Cerebellar cortex (tissue), 1 donor: Measurements from ENCODE around the gene KRTCAP2.

Experiments
- DNase-seq: peaks from one replicate; pipeline ENCODE4 v3.0.0-alpha.2; 2015; ENCODE audit warnings: low spot score

The KRTCAP2 gene

GRCh38 chr1:155133799-155134281, 39.3 kb downstream of the KRTCAP2 start:
- DNase-seq, result no peak

DNA sequence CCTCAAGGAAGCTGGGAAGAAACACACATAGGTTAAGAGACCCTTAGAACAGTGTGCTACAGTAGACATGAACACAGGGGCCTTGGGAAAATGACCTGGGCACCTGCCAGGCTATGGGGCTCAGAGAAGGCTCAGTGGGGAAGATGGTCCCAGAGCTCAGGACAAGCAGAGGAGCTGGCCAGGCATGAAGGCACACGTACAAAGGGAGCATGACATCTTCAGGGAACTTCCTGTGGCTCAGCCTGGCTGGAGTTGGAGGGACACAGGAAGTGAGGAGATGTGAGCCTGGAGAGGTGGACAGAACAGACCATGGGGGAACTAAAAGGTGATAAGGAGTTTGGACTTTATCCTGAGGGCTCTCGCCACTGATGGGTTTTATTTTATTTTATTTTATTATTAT, 41.2 kb downstream of the KRTCAP2 start:
- no peak for DNase-seq

DNA sequence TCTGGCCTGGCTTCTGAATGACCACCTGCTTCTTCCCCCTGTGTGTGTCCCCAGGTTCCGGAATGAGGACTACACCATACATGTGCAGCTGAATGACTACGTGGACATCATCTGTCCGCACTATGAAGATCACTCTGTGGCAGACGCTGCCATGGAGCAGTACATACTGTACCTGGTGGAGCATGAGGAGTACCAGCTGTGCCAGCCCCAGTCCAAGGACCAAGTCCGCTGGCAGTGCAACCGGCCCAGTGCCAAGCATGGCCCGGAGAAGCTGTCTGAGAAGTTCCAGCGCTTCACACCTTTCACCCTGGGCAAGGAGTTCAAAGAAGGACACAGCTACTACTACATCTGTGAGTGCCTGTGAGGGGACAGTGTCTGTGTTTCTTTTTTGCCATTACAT, 41.8 kb downstream of the KRTCAP2 start:
- no peak for DNase-seq

DNA sequence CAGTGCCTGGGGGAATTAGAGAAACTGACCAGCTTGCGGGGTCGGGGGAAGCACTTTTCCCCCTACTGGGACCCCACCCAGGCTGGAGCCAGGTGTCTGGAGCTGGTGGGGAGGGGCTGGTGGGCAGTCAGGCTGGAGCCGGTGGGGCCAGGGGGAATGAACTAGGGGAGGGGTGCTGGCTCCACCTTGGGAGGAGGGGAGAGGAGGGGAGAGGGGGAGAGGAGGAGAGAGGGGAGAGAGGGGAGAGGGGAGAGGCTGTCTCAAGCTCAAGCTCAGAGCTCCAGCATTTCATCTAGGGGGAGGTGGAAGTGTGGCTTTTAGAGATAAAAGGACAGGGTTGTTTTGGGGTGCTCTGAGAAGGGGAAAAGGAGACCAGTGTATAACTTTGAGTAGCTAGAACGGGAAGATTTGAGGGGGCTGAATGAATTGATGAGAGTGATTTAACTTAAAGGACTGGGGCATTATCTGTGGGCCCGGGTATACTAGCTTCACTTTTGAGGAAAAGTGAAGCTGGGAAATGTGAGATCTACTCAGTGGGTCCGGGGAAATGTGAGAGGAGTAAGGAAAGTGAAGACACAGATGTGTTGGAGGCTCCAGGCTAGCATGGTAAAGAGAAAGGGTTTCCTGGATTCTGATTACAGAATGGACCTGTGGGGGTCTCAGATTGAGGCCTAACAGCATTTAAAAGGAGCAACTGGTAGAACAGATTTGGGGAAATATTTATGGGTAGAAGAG, 42.7 kb downstream of the KRTCAP2 start:
- no peak for DNase-seq

DNA sequence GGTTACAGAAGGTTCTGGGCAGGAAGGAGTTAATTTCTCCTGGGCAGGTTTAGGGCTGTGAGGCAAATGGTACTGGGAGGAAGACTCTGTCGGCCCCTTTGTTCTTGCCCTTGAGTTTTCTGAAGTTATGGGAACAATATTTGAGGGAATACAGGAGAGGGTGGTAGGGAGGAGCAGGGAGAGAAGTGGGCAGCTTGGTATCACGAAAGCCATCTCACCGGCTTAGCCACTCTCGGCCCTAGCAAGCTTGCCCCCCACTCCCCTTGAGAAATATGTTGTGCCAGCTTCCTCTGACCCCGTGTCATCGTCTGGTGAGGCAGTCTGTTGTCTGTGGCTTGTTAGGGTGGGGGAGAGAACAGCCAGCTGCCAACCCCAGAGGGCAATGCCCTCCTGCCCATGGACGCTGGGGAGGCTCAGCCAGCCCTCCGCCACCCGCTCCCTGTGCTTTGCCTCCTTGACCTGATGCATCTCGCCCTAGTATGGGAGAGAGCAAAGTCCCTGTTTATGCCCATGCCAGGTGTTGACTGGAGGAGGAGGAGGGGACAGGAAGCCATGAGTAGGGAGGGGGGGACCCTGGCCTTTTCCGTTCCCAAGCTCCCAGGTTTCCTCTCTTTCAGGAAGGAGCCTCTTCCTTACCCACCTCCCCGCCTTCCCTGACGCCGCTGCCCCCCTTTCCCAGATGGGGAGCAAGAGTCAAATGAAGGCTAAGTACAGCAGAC, 44.2 kb downstream of the KRTCAP2 start:
- DNase-seq, result peak; percentile 38

DNA sequence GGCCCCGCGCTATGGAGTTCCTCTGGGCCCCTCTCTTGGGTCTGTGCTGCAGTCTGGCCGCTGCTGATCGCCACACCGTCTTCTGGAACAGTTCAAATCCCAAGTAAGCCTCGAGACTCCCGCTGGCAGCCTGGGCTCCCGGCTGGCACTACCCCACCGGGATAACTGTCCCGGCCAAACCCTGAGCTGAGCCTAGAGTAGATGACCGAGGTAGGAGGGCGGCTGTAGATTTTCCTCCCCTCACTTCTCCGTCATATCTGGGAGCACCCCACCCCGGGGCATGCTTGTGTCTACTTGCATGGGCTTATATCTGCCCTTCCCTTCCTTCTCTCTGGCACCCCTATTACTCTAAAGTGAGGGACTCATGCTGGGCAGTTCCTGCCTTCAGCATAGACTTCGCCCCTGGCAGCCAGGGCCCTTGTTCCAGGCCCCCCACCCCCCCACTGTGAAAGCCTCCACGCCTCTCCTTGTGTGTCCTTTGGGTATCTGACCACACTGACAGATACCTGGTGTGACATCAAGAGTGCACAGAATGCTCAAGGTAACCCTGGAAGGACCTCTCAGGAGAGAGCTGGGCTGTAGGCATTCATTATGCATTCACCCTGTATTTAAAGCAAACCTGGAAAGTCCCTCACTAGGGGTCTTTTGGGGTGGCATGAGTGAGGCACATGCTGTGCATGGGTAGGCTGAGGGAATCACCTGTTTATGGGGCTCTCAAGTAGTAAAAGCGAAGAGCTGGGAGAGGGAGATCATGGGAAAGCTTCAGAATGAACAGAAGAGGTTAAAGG, 44.9 kb downstream of the KRTCAP2 start:
- DNase-seq, result no peak

DNA sequence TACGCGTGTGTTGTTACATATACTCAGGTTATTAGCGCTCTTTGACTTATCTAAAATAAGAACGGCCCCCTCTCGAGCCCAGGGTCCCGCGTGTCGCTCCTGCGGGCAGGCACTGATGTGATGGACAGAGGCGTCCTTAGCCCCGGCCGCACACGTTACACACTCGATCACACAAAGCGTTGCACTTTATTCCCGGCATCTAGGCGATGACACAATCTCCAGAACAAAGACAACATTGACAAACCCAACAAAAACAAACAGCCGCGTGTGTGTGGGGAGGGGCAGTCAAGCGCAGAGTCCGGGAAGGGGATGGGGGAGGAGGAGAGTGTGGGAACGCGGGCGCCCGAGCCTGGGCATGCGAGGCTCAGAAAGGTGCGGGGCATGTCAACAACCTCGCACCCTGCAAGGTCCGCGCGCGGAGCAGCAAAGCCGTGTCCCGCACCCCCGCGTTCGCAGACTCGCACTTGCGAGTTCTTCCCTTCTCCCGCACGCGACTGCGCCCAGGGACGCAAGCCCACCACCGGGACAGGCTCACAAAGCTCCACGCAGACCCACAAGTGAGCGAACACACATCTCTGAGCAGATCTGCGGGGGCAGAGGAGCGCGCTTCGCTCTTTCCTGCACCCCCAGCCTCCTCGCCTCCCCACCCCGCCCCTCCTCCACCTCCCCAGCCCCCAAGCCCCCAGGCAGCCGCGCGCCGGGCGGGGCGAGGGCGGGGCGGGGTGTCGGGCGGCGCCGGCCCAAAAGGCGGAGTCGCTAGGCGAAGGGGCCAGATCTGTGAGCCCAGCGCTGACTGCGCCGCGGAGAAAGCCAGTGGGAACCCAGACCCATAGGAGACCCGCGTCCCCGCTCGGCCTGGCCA, 45.8 kb downstream of the KRTCAP2 start, which contains the start of gene EFNA1:
TSS of gene EFNA1 (plus strand) at position 772 of the 862 bp plus-strand sequence. CDS start 102 bp downstream, outside the sequence.
- DNase-seq, result peak; percentile 64

- DNase-seq, result peak; percentile 56
Observed at GRCh38 chr1:155126556-155127104, 46.5 kb downstream of the KRTCAP2 start.

GRCh38 chr1:155125946-155126555, 47.1 kb downstream of the KRTCAP2 start:
- peak; percentile 66 for DNase-seq

GRCh38 chr1:155125511-155125945, 47.6 kb downstream of the KRTCAP2 start:
- DNase-seq, result peak; percentile 25

- no peak for DNase-seq
Observed at GRCh38 chr1:155124503-155125463, 48.3 kb downstream of the KRTCAP2 start.

DNA sequence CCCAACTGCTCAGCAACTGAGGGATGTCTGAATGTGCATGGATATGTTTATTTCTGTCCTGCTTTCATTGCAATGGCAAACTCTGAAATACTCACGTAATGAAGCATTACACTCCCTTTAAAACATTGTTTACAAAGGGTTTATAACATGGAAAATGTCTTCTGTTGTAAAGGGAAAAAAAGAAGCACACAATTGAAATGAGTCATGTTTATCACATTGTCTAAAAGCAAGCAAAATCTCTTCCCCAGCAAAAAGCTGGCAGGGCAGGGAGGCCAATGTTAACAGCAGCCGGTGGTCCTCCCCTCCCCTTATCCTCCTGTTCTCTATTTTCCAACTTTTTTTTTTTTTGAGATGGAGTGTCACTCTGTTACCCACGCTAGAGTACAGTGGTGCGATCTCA, 49.3 kb downstream of the KRTCAP2 start:
- DNase-seq, result no peak

- DNase-seq, result no peak
Observed at GRCh38 chr1:155122308-155122707, 50.8 kb downstream of the KRTCAP2 start.

DNA sequence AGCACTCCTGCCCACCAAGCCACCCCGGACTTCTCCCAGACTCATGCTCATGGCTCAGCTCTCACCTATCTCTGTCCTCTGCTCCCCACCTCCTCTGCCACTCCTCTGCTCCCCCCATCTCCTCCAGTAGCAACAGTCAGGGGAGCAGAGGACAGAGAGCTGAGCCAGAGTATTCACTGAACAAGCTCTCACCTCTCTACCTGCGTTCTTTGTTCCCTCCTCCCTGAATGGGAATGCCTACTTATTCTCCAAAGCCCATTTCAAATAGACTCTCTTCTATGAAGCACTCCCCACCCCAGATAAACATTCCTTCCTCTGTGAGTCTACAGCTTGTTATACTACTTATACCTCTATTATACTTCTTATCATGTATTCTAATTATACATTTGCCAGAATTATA, 51.9 kb downstream of the KRTCAP2 start:
- no peak for DNase-seq

DNA sequence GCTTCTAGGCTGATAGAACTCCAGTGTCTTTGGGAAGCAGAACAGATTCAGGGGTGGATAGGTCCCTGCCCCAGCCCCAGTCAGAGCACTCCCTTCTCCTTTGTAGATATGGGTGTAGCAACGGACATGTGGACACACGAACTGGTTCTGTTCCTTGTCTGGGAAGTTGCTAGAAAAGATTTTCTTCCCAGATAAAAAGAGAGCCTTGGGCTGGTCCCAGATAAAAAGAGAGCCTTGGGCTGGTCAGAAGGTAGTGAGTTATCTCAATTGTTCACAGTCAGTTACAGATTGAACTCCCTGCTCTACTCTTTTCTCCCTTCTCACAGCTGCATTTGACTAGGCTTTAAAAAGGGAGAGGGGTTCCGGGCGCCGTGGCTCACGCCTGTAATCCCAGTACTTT, 52.9 kb downstream of the KRTCAP2 start:
- DNase-seq, result no peak
